NCI-H2107 (cell line): ENCODE results near the gene TNRC6C.
"Not testable (repeated sequence)": the region's sequence is repeated elsewhere in the genome, so short reads cannot be mapped to it uniquely, and the experiment has no call there.

Source experiments
- DNase-seq: peaks from one replicate; lab custom pipeline; 2025; lab: John Stamatoyannopoulos, UW

The TNRC6C gene

GRCh38 chr17:77930780-77931768 lies 27.4 kb upstream of the TNRC6C start:
- DNase-seq = no peak

DNA sequence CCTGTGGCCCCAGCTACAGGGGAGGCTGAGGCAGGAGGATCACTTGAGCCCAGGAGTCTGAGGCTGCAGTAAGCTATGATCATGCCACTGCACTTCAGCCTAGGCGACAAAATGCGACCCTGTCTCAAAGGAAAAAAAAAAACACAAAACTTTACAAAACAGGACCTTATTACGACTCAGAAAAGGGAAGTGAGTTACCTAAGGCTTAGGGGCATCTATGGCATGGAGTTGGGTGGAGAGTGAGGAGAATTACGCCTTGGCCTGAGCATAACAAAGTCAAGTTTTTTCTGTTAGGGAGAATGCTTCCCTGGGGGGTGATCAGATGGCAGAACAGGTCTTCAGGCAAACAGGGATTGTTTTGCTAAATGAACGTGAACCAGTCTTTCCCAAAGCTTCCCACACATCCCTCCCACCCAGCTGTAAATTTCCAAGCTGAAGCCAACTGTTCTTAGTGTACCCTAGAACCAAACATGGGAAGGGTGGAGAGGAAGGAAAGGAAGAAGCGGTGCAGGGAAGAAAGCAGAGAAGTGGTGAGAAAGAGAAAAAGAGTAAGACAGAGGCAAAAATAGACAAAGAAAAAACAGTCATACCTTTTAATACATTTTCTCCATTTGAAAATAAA lies 24.6 kb upstream of the TNRC6C start:
- no peak for DNase-seq

DNA sequence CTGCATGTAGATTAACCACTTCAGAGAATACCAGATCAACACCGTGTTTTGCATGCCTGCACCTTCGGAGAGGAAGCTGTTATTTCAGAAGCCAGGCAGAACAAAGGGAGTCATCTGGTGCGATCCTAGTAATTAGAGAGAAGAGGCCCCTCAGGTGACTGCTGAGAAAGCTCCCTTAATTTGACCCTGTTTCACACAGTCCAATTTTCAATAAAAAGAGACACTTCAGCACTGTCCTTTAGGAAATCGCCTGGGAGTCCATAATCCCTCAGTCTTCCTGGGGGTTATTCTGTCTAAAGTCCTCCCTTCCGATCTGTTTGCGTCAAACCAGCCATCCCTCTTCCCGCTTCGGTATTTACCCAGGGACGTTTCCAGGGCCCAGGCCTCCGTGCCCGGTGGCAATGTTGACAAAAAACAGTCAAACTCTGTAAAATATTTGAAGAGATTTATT lies 23.4 kb upstream of the TNRC6C start:
- DNase-seq = no peak

- not testable (repeated sequence) for DNase-seq
Measured at GRCh38 chr17:77935744-77936143, 22.8 kb upstream of the TNRC6C start.

DNA sequence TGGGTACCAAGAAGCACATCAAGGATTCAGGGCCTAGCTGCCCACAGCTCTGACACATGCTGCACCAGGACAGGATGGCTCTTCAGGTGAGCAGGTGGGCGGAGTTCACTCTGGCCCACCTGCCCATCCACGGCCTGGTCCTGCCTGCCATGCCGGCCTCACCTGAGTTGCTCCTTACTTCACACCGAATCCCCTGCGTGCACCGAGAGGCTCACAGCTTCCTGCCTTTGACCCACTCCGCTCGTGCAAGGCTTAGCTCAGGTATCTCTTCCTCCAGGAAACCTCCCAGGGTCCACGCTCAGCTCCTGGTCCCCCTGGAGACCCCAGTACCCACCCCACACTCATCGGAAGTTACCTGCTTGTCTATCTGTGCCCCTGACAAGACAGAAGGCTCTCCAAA lies 21.6 kb upstream of the TNRC6C start:
- no peak for DNase-seq

DNA sequence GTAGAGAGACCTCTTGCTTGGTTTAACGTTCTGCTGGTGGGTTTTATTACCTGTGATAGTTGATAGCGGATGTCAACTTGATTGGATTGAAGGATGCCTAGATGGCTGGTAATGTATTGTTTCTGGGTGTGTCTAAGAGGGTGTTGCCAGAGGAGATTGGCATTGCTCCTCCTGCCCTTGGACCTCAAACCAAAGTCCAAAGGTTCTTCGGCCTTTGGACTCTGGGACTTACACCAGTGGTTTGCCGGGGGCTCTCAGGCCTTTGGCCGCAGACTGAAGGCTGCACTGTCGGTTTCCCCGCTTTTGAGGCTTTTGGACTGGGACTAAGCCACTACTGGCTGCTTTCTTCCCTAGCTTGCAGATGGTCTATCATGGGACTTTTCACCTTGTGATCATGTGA lies 17.5 kb upstream of the TNRC6C start:
- DNase-seq = no peak

- DNase-seq = no peak
Measured at GRCh38 chr17:77942112-77942988, 16.2 kb upstream of the TNRC6C start.

- no peak for DNase-seq
Measured at GRCh38 chr17:77943971-77944370, 14.5 kb upstream of the TNRC6C start.

- no peak for DNase-seq
Measured at GRCh38 chr17:77944390-77945222, 13.9 kb upstream of the TNRC6C start.

DNA sequence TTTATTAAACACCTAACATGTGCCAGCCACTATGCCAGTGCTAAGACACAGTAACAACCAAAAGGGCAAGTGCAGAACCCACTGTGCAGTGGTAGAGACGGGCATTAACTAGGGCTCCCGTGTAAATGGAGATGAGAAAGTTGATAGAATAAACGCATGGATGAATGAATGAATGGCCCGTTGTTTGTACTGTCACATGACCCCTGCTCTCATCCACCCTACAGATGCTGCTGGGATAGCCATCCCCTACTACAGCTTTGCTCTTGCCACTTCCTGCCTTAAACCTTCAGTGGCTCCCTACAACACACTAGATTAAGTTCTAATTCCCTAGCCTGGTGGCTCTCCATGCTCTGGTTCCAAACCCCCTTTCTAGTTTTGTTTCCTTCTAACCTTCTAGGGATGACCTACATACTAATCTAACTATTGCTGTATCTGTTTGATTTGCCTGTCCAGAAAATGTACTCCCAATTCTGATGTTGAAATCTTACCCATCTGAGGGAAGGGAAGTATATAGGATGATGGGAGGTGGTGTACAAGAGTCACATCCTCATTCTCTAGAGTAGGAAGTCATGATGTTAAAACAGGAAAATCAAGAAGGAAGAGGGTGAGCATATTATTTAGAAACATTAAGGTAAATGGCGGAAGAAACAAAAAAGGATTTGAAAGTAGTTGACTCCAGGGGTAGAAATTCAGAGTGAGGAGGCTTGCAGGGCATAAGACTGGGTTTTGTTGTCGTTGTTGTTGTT lies 11.4 kb upstream of the TNRC6C start:
- DNase-seq = no peak

GRCh38 chr17:77948690-77949114 lies 9.8 kb upstream of the TNRC6C start:
- DNase-seq = no peak

DNA sequence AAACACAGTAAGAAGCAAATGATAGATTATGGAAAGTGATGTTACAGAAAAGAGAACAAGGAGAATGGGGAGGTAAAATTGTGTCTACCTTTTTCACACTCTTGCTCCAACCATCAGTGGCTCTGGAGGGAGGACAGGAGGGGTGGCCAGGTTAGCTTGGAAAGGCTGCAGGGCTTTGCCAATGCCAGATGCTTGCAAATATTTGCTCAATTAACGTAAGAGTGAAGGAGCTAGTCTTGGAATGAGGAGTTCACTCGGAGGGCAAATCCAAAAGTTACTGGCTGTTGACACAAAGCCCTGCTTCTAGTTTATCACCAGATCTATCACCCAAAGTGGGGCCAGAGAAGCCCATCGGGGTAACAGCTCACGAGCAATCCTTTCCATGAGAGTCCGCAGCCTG lies 7.4 kb upstream of the TNRC6C start:
- no peak for DNase-seq

- no peak for DNase-seq
Measured at GRCh38 chr17:77952368-77952767, 6.1 kb upstream of the TNRC6C start.

GRCh38 chr17:77957235-77957856 lies 1.2 kb upstream of the TNRC6C start:
- DNase-seq = no peak

DNA sequence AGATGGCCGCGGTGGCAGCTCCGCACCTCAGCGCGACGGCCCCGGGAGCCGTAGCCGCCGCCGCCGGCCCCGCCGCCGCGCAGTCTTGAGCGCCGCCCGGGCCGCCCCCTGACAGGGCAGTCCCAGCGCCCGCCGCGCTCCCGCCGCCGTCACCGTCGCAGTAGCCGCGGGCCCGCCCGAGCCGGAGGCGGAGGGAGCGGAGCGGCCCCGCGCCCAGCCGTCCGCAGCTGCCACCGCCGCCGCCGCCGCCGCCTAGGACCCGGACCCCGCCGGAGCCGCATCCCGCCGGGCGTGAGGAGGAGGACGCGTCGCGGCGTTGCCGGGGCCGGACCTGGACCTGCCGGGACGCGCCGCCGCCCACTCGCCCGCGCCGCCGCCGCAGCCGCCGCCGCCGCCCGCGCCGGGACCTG lies 218 bp downstream of the TNRC6C start:
- no peak for DNase-seq

DNA sequence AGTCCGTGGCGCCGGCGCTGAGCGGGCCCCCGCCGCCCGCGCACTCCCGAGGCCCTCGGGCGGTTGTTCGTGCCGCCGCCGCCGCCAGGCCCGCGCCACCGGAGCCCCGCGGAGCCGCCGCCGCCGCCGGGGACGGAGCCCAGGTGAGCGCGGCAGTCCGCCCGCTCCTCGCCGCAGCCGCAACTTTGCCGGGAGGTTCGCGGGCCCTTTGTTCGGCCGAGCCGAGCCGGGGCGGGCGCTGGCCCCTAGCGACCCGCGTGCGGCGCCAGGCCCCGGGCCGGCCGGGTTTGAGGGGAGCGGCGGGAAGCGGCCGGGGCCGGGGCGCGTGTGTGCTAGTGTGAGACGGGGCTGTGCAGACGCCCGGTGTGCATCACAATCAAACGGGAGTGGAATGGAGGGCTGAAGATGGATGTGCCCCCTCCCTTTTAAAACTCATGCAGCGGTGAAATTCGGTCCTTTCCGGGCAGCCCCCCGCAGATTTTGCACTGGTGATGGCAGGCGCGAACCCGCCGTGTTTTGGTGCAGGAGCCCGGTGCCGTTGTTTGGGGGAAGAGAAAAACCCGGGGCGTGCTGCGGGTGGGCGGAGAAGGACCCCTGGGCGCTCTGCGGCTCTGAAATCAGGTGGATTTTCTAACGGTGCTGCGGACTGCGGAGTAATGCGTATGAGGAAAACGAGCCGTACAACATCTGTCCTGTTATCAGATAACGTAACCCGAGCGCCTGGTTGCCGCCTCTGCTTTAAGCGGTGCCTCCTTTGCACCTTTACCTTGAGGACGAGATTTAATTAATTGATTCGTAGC lies 823 bp downstream of the TNRC6C start:
- no peak for DNase-seq

DNA sequence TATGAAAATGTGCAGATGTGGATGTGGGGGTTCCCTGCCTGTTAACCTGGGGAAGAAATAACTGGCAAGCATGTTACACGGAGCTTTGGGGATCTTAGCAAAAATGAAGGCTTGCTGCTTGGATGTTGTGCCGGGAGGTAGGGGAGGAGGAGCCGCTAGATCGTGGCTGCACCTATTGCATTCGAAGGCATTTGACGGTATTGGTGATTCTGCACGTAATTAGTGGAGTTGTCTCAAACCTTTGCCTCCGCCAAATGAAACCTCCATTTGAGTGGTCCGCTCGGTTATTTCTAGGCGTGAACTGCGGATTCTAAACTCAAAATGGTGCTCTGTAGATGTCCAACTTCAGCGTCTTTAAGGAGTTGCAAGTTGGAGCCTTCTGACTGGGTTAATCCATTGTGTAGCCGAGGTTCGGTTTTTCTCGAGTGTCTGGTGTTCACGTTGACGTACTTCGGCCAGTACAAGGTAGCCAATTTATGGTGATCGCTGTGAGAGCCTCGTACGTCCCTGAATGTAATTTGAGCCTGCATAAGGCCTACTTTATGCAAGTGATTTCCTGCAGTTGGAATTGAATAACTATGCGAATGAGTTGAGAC lies 1.5 kb downstream of the TNRC6C start:
- DNase-seq = no peak

GRCh38 chr17:77961741-77962140 lies 3.2 kb downstream of the TNRC6C start:
- no peak for DNase-seq

DNA sequence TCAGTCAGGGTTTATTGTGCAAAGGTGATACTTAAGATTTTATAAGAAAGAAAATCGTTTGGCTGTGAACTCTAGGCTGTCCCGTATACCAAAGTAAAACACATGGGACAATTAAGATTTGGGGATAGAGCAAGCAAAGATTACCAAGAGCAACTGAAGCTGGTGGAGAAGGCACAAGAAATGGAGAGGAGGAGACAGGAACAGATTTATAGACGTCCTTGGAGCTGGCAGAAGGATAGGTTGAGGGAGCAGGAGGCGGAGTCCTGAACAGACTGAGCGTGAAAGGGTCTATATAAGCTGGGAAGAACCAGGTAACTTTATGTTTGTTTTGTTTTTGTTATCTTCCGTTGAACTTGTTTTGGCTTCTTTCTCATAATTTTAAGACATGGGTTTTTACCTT lies 3.8 kb downstream of the TNRC6C start:
- no peak for DNase-seq
